ENCODE data around the gene ZNF18.

GRCh38 chr17:12035673-12036072, 38.4 kb upstream of the ZNF18 start:
- no peak for TF ChIP-seq CTCF (IDR thresholded peaks at IDR 0.05)
- TF ChIP-seq ZFX (IDR thresholded peaks at IDR 0.05; ENCODE audit: borderline replicate concordance): no peak

All from 22Rv1 (cell line).